ENCODE results near the gene SIGMAR1.
A peak's percentile ranks its signal among the peaks of the same experiment; 100 is the strongest.

Gene SIGMAR1

GRCh38 chr9:34630402-34631154, 7.0 kb downstream of the SIGMAR1 start:
- H3K4me1 ChIP-seq (ENCODE audit: control insufficient read depth, insufficient read depth, low read length, unreplicated experiment), result peaks cover 8% of the 10 kb centered on the region
- no peak overlapping the region for H2AFZ ChIP-seq (ENCODE audit: low read length, unreplicated experiment)
- no peak overlapping the region for H3K4me3 ChIP-seq (ENCODE audit: low read depth, low read length)
- H3K36me3 ChIP-seq (ENCODE audit: insufficient read depth, low read length), result no peaks in the 10 kb centered on the region
- peaks cover 48% of the 10 kb centered on the region for H3K27me3 ChIP-seq (ENCODE audit: insufficient read depth, low read length)
- H3K79me2 ChIP-seq (ENCODE audit: control insufficient read depth, insufficient read depth, low read length, unreplicated experiment), result peaks cover 5% of the 10 kb centered on the region
- no peak overlapping the region for H3K27ac ChIP-seq (ENCODE audit: low read depth, low read length)

GRCh38 chr9:34629491-34629808, 8.1 kb downstream of the SIGMAR1 start:
- Histone ChIP-seq H3K4me1 (ENCODE audit: control insufficient read depth, insufficient read depth, low read length, unreplicated experiment) (peaks cover 4% of the 10 kb centered on the region), H3K27ac (ENCODE audit: low read depth, low read length) (no peak overlapping the region), H2AFZ (ENCODE audit: low read length, unreplicated experiment) (no peak overlapping the region), H3K79me2 (ENCODE audit: control insufficient read depth, insufficient read depth, low read length, unreplicated experiment) (no peaks in the 10 kb centered on the region), H3K27me3 (ENCODE audit: insufficient read depth, low read length) (peaks cover 59% of the 10 kb centered on the region), H3K36me3 (ENCODE audit: insufficient read depth, low read length) (no peaks in the 10 kb centered on the region), H3K4me3 (ENCODE audit: low read depth, low read length) (peak overlapping the region; percentile 69)

GRCh38 chr9:34628656-34629490, 8.7 kb downstream of the SIGMAR1 start, which contains the start of gene ARID3C:
Gene ARID3C (minus strand): TSS chr9:34629066. CDS start chr9:34628014, 1,052 bp downstream.
- peaks cover 65% of the 10 kb centered on the region for H3K27me3 ChIP-seq (ENCODE audit: insufficient read depth, low read length)
- no peak within 1 kb of the TSS for H3K27ac ChIP-seq (ENCODE audit: low read depth, low read length)
- peak within 1 kb of the TSS; percentile 69 for H3K4me3 ChIP-seq (ENCODE audit: low read depth, low read length)
- no peaks in the 10 kb centered on the region for H3K36me3 ChIP-seq (ENCODE audit: insufficient read depth, low read length)
- H2AFZ ChIP-seq (ENCODE audit: low read length, unreplicated experiment), result peak within 1 kb of the TSS; percentile 32
- no peaks in the 10 kb centered on the region for H3K79me2 ChIP-seq (ENCODE audit: control insufficient read depth, insufficient read depth, low read length, unreplicated experiment)
- peaks cover 4% of the 10 kb centered on the region for H3K4me1 ChIP-seq (ENCODE audit: control insufficient read depth, insufficient read depth, low read length, unreplicated experiment)

GRCh38 chr9:34627716-34628655, 9.6 kb downstream of the SIGMAR1 start:
- Histone ChIP-seq H3K79me2 (ENCODE audit: control insufficient read depth, insufficient read depth, low read length, unreplicated experiment) (no peaks in the 10 kb centered on the region), H3K4me1 (ENCODE audit: control insufficient read depth, insufficient read depth, low read length, unreplicated experiment) (peaks cover 4% of the 10 kb centered on the region), H3K27ac (ENCODE audit: low read depth, low read length) (no peak overlapping the region), H3K36me3 (ENCODE audit: insufficient read depth, low read length) (no peaks in the 10 kb centered on the region), H2AFZ (ENCODE audit: low read length, unreplicated experiment) (no peak overlapping the region), H3K27me3 (ENCODE audit: insufficient read depth, low read length) (peaks cover 73% of the 10 kb centered on the region), H3K4me3 (ENCODE audit: low read depth, low read length) (peak overlapping the region; percentile 69)

- H3K4me1 ChIP-seq (ENCODE audit: control insufficient read depth, insufficient read depth, low read length, unreplicated experiment), result peaks cover 4% of the 10 kb centered on the region
- peaks cover 78% of the 10 kb centered on the region for H3K27me3 ChIP-seq (ENCODE audit: insufficient read depth, low read length)
- H3K27ac ChIP-seq (ENCODE audit: low read depth, low read length), result no peak overlapping the region
- peaks cover 1% of the 10 kb centered on the region for H3K79me2 ChIP-seq (ENCODE audit: control insufficient read depth, insufficient read depth, low read length, unreplicated experiment)
- no peaks in the 10 kb centered on the region for H3K36me3 ChIP-seq (ENCODE audit: insufficient read depth, low read length)
- no peak overlapping the region for H2AFZ ChIP-seq (ENCODE audit: low read length, unreplicated experiment)
- no peak overlapping the region for H3K4me3 ChIP-seq (ENCODE audit: low read depth, low read length)
Measured at GRCh38 chr9:34625186-34625486, 12.5 kb downstream of the SIGMAR1 start.

- H3K4me1 ChIP-seq (ENCODE audit: control insufficient read depth, insufficient read depth, low read length, unreplicated experiment), result peaks cover 5% of the 10 kb centered on the region
- H3K27ac ChIP-seq (ENCODE audit: low read depth, low read length), result no peak overlapping the region
- no peak overlapping the region for H2AFZ ChIP-seq (ENCODE audit: low read length, unreplicated experiment)
- no peaks in the 10 kb centered on the region for H3K36me3 ChIP-seq (ENCODE audit: insufficient read depth, low read length)
- H3K4me3 ChIP-seq (ENCODE audit: low read depth, low read length), result no peak overlapping the region
- H3K79me2 ChIP-seq (ENCODE audit: control insufficient read depth, insufficient read depth, low read length, unreplicated experiment), result peaks cover 6% of the 10 kb centered on the region
- H3K27me3 ChIP-seq (ENCODE audit: insufficient read depth, low read length), result peaks cover 73% of the 10 kb centered on the region
Measured at GRCh38 chr9:34624475-34625185, 13.0 kb downstream of the SIGMAR1 start.

- peaks cover 64% of the 10 kb centered on the region for H3K27me3 ChIP-seq (ENCODE audit: insufficient read depth, low read length)
- no peaks in the 10 kb centered on the region for H3K36me3 ChIP-seq (ENCODE audit: insufficient read depth, low read length)
Measured at GRCh38 chr9:34623374-34624235, 14.0 kb downstream of the SIGMAR1 start.

GRCh38 chr9:34620061-34620994, 17.3 kb downstream of the SIGMAR1 start, which contains the start of gene DCTN3:
Gene DCTN3 (minus strand): TSS chr9:34620495. CDS start chr9:34620464, 31 bp downstream.
- H3K4me1 ChIP-seq (ENCODE audit: control insufficient read depth, insufficient read depth, low read length, unreplicated experiment), result peaks cover 7% of the 10 kb centered on the region
- H3K27ac ChIP-seq (ENCODE audit: low read depth, low read length), result no peak within 1 kb of the TSS
- peaks cover 32% of the 10 kb centered on the region for H3K27me3 ChIP-seq (ENCODE audit: insufficient read depth, low read length)
- H3K4me3 ChIP-seq (ENCODE audit: low read depth, low read length), result peak within 1 kb of the TSS; percentile 92
- no peaks in the 10 kb centered on the region for H3K36me3 ChIP-seq (ENCODE audit: insufficient read depth, low read length)
- H2AFZ ChIP-seq (ENCODE audit: low read length, unreplicated experiment), result peak within 1 kb of the TSS; percentile 88
- peaks cover 10% of the 10 kb centered on the region for H3K79me2 ChIP-seq (ENCODE audit: control insufficient read depth, insufficient read depth, low read length, unreplicated experiment)

More at GRCh38 chr9:34623374-34624235, 14.0 kb downstream of the SIGMAR1 start:
- H3K4me1 ChIP-seq (ENCODE audit: control insufficient read depth, insufficient read depth, low read length, unreplicated experiment), result peaks cover 11% of the 10 kb centered on the region
- H2AFZ ChIP-seq (ENCODE audit: low read length, unreplicated experiment), result no peak overlapping the region
- no peak overlapping the region for H3K4me3 ChIP-seq (ENCODE audit: low read depth, low read length)
- peaks cover 10% of the 10 kb centered on the region for H3K79me2 ChIP-seq (ENCODE audit: control insufficient read depth, insufficient read depth, low read length, unreplicated experiment)
- no peak overlapping the region for H3K27ac ChIP-seq (ENCODE audit: low read depth, low read length)

GRCh38 chr9:34615132-34615531, 22.5 kb downstream of the SIGMAR1 start:
- no peaks in the 10 kb centered on the region for H3K36me3 ChIP-seq (ENCODE audit: insufficient read depth, low read length)
- no peak overlapping the region for H3K4me3 ChIP-seq (ENCODE audit: low read depth, low read length)
- no peaks in the 10 kb centered on the region for H3K27me3 ChIP-seq (ENCODE audit: insufficient read depth, low read length)
- H2AFZ ChIP-seq (ENCODE audit: low read length, unreplicated experiment), result no peak overlapping the region
- peaks cover 18% of the 10 kb centered on the region for H3K79me2 ChIP-seq (ENCODE audit: control insufficient read depth, insufficient read depth, low read length, unreplicated experiment)
- no peak overlapping the region for H3K27ac ChIP-seq (ENCODE audit: low read depth, low read length)
- H3K4me1 ChIP-seq (ENCODE audit: control insufficient read depth, insufficient read depth, low read length, unreplicated experiment), result peaks cover 19% of the 10 kb centered on the region
